Activated CD8-positive, alpha-beta memory T cell treated with anti-CD3 and anti-CD28 coated beads for 24 hours (primary cell): ENCODE results near the gene PRRC1.
"Not testable (repeated sequence)": the region's sequence is repeated elsewhere in the genome, so short reads cannot be mapped to it uniquely, and the experiment has no call there.

ENCODE experiments used
- DNase-seq: peaks from one replicate; pipeline ENCODE4 v3.0.0-alpha.2; 2020

PRRC1 gene

GRCh38 chr5:127549551-127549950 lies 32.1 kb downstream of the PRRC1 start:
- DNase-seq = no peak

- no peak for DNase-seq
Measured at GRCh38 chr5:127550652-127551409, 33.4 kb downstream of the PRRC1 start.

- no peak for DNase-seq
Measured at GRCh38 chr5:127551410-127552041, 34.1 kb downstream of the PRRC1 start.

GRCh38 chr5:127555826-127556225 lies 38.4 kb downstream of the PRRC1 start:
- no peak for DNase-seq

- DNase-seq = no peak
Measured at GRCh38 chr5:127556609-127557334, 39.3 kb downstream of the PRRC1 start.

- DNase-seq = no peak
Measured at GRCh38 chr5:127558273-127558672, 40.8 kb downstream of the PRRC1 start.

- DNase-seq = no peak
Measured at GRCh38 chr5:127561254-127561653, 43.8 kb downstream of the PRRC1 start.

GRCh38 chr5:127562252-127562651 lies 44.8 kb downstream of the PRRC1 start:
- no peak for DNase-seq

GRCh38 chr5:127563136-127563535 lies 45.7 kb downstream of the PRRC1 start:
- DNase-seq = no peak

- DNase-seq = no peak
Measured at GRCh38 chr5:127564002-127564769, 46.7 kb downstream of the PRRC1 start.

- DNase-seq = no peak
Measured at GRCh38 chr5:127565586-127566270, 48.3 kb downstream of the PRRC1 start.

- DNase-seq = no peak
Measured at GRCh38 chr5:127567026-127567768, 49.8 kb downstream of the PRRC1 start.

- DNase-seq = no peak
Measured at GRCh38 chr5:127568166-127568565, 50.7 kb downstream of the PRRC1 start.

GRCh38 chr5:127569471-127569870 lies 52.0 kb downstream of the PRRC1 start:
- DNase-seq = not testable (repeated sequence)

GRCh38 chr5:127571314-127572131 lies 54.1 kb downstream of the PRRC1 start:
- DNase-seq = no peak

- no peak for DNase-seq
Measured at GRCh38 chr5:127572930-127573329, 55.5 kb downstream of the PRRC1 start.

- DNase-seq = no peak
Measured at GRCh38 chr5:127574852-127575679, 57.6 kb downstream of the PRRC1 start.

- DNase-seq = no peak
Measured at GRCh38 chr5:127577458-127577857, 60.0 kb downstream of the PRRC1 start.

GRCh38 chr5:127580731-127581130 lies 63.3 kb downstream of the PRRC1 start:
- DNase-seq = no peak

- DNase-seq = no peak
Measured at GRCh38 chr5:127581450-127581849, 64.0 kb downstream of the PRRC1 start.
